ENCODE results near the gene EML6.
A peak's percentile ranks its signal among the peaks of the same experiment; 100 is the strongest.

EML6 gene

GRCh38 chr2:54895730-54896129 lies 172.3 kb downstream of the EML6 start:
- Mint-ChIP-seq H3K4me3 (no peak overlapping the region), H3K36me3 (ENCODE audit: low read depth) (peaks cover 1% of the 10 kb centered on the region), H3K27ac (no peak overlapping the region), H3K4me1 (ENCODE audit: low read depth) (peaks cover 18% of the 10 kb centered on the region), H3K9me3 (peaks cover 7% of the 10 kb centered on the region), H3K27me3 (ENCODE audit: low read depth) (peaks cover 2% of the 10 kb centered on the region)

DNA sequence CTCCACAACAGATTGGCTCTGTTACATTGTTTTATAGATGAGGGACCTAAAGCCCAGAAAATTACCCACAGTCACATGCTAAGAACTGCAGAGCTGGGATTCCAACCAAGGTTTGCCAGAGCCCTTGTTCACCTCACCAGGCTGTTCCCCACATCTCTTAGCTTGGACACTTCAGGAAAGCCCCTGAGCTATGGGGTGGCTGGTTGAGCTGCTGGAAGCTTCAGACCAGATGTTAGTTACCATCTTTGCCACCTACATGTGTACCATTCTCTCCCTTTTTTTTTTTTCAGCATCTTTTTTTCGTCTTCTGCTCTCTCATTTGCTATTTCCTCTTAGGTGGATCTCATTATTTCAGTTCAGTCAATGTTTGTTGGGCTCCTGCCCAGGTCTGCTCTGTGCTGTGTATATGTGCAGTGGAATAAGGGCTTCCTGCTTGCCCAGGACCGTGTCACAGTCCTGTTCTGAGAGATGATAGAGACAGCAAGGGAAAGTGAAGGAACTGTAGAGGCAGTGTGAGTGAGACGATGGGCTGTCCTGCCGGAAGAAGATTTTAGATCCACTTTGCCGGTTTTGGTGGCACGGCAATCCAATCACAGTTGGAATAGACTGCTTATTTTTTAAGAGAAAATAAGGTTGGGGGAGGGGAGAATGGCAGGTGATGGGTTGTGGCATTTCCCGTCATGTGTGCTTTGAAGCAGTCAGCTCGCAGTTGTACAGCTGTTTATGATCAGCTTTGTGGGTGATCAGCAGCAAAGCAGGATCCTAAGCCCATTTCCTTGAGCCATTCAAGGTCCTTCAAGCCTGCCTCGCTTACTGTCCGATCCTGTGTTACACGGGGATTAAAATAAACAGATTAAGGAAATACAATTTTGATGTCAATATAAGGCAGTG lies 174.2 kb downstream of the EML6 start:
- H3K27me3 Mint-ChIP-seq (ENCODE audit: low read depth): no peaks in the 10 kb centered on the region
- H3K4me3 Mint-ChIP-seq: peak overlapping the region; percentile 37
- peaks cover 18% of the 10 kb centered on the region for H3K4me1 Mint-ChIP-seq (ENCODE audit: low read depth)
- H3K27ac Mint-ChIP-seq: peak overlapping the region; percentile 80
- H3K9me3 Mint-ChIP-seq: peaks cover 7% of the 10 kb centered on the region
- H3K36me3 Mint-ChIP-seq (ENCODE audit: low read depth): peaks cover 1% of the 10 kb centered on the region

- Mint-ChIP-seq H3K4me3 (peak overlapping the region; percentile 37), H3K36me3 (ENCODE audit: low read depth) (peaks cover 1% of the 10 kb centered on the region), H3K9me3 (peaks cover 7% of the 10 kb centered on the region), H3K27me3 (ENCODE audit: low read depth) (no peaks in the 10 kb centered on the region), H3K27ac (peak overlapping the region; percentile 67), H3K4me1 (ENCODE audit: low read depth) (peaks cover 18% of the 10 kb centered on the region)
Measured at GRCh38 chr2:54898456-54899226, 175.2 kb downstream of the EML6 start.

- Mint-ChIP-seq H3K4me1 (ENCODE audit: low read depth) (peaks cover 28% of the 10 kb centered on the region), H3K36me3 (ENCODE audit: low read depth) (peaks cover 1% of the 10 kb centered on the region), H3K27me3 (ENCODE audit: low read depth) (peaks cover 2% of the 10 kb centered on the region), H3K4me3 (no peak overlapping the region), H3K27ac (no peak overlapping the region), H3K9me3 (peaks cover 7% of the 10 kb centered on the region)
Measured at GRCh38 chr2:54899576-54900200, 176.2 kb downstream of the EML6 start.

GRCh38 chr2:54901224-54901986 lies 177.9 kb downstream of the EML6 start:
- Mint-ChIP-seq H3K27me3 (ENCODE audit: low read depth) (peaks cover 2% of the 10 kb centered on the region), H3K9me3 (no peaks in the 10 kb centered on the region), H3K4me3 (no peak overlapping the region), H3K27ac (no peak overlapping the region), H3K4me1 (ENCODE audit: low read depth) (peaks cover 28% of the 10 kb centered on the region), H3K36me3 (ENCODE audit: low read depth) (peaks cover 1% of the 10 kb centered on the region)

GRCh38 chr2:54902763-54903162 lies 179.3 kb downstream of the EML6 start:
- Mint-ChIP-seq H3K9me3 (no peaks in the 10 kb centered on the region), H3K27ac (no peak overlapping the region), H3K27me3 (ENCODE audit: low read depth) (peaks cover 2% of the 10 kb centered on the region), H3K4me1 (ENCODE audit: low read depth) (peaks cover 23% of the 10 kb centered on the region), H3K4me3 (no peak overlapping the region), H3K36me3 (ENCODE audit: low read depth) (no peaks in the 10 kb centered on the region)

GRCh38 chr2:54903736-54904554 lies 180.5 kb downstream of the EML6 start:
- Mint-ChIP-seq H3K27ac (peak overlapping the region; percentile 46), H3K4me3 (no peak overlapping the region), H3K9me3 (no peaks in the 10 kb centered on the region), H3K27me3 (ENCODE audit: low read depth) (peaks cover 6% of the 10 kb centered on the region), H3K36me3 (ENCODE audit: low read depth) (no peaks in the 10 kb centered on the region), H3K4me1 (ENCODE audit: low read depth) (peaks cover 13% of the 10 kb centered on the region)

- H3K27ac Mint-ChIP-seq: no peak overlapping the region
Measured at GRCh38 chr2:54904836-54905235, 181.4 kb downstream of the EML6 start.

GRCh38 chr2:54906716-54907115 lies 183.3 kb downstream of the EML6 start:
- peaks cover 10% of the 10 kb centered on the region for H3K4me1 Mint-ChIP-seq (ENCODE audit: low read depth)

More at GRCh38 chr2:54904836-54905235, 181.4 kb downstream of the EML6 start:
- H3K27me3 Mint-ChIP-seq (ENCODE audit: low read depth): peaks cover 6% of the 10 kb centered on the region
- H3K9me3 Mint-ChIP-seq: no peaks in the 10 kb centered on the region
- H3K36me3 Mint-ChIP-seq (ENCODE audit: low read depth): no peaks in the 10 kb centered on the region
- peaks cover 10% of the 10 kb centered on the region for H3K4me1 Mint-ChIP-seq (ENCODE audit: low read depth)
- H3K4me3 Mint-ChIP-seq: no peak overlapping the region

GRCh38 chr2:54907663-54908062 lies 184.2 kb downstream of the EML6 start:
- no peak overlapping the region for H3K4me3 Mint-ChIP-seq
- peaks cover 10% of the 10 kb centered on the region for H3K4me1 Mint-ChIP-seq (ENCODE audit: low read depth)
- no peaks in the 10 kb centered on the region for H3K36me3 Mint-ChIP-seq (ENCODE audit: low read depth)
- peaks cover 9% of the 10 kb centered on the region for H3K27me3 Mint-ChIP-seq (ENCODE audit: low read depth)
- no peak overlapping the region for H3K27ac Mint-ChIP-seq
- no peaks in the 10 kb centered on the region for H3K9me3 Mint-ChIP-seq

More at GRCh38 chr2:54906716-54907115, 183.3 kb downstream of the EML6 start:
- Mint-ChIP-seq H3K4me3 (no peak overlapping the region), H3K9me3 (no peaks in the 10 kb centered on the region), H3K36me3 (ENCODE audit: low read depth) (no peaks in the 10 kb centered on the region), H3K27ac (no peak overlapping the region), H3K27me3 (ENCODE audit: low read depth) (peaks cover 9% of the 10 kb centered on the region)

- no peak overlapping the region for H3K27ac Mint-ChIP-seq
- no peaks in the 10 kb centered on the region for H3K9me3 Mint-ChIP-seq
- H3K4me1 Mint-ChIP-seq (ENCODE audit: low read depth): peaks cover 10% of the 10 kb centered on the region
- no peak overlapping the region for H3K4me3 Mint-ChIP-seq
- H3K36me3 Mint-ChIP-seq (ENCODE audit: low read depth): no peaks in the 10 kb centered on the region
- H3K27me3 Mint-ChIP-seq (ENCODE audit: low read depth): peaks cover 9% of the 10 kb centered on the region
Measured at GRCh38 chr2:54908591-54908990, 185.1 kb downstream of the EML6 start.

DNA sequence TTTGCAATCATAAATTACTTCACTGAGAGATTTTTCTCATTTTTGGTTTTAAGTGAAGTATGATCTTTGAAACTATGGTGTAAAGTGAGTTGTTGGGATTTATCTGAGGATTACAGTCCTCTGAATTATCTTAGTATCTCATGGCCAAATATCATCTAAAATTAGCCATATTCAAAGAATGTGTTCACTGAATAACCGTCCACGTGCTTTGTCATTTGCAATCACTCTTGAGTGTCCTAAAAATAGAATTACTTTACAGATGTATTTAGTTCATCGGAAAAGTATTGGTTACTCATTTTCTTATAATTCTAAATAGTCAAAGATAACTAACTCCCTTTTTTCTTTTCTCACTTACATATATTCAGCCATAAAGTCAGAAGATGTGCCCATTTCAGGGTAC lies 185.5 kb downstream of the EML6 start:
- H3K27me3 Mint-ChIP-seq (ENCODE audit: low read depth): peaks cover 9% of the 10 kb centered on the region
- no peak overlapping the region for H3K4me3 Mint-ChIP-seq
- no peaks in the 10 kb centered on the region for H3K9me3 Mint-ChIP-seq
- H3K36me3 Mint-ChIP-seq (ENCODE audit: low read depth): no peaks in the 10 kb centered on the region
- peaks cover 6% of the 10 kb centered on the region for H3K4me1 Mint-ChIP-seq (ENCODE audit: low read depth)
- H3K27ac Mint-ChIP-seq: no peak overlapping the region

DNA sequence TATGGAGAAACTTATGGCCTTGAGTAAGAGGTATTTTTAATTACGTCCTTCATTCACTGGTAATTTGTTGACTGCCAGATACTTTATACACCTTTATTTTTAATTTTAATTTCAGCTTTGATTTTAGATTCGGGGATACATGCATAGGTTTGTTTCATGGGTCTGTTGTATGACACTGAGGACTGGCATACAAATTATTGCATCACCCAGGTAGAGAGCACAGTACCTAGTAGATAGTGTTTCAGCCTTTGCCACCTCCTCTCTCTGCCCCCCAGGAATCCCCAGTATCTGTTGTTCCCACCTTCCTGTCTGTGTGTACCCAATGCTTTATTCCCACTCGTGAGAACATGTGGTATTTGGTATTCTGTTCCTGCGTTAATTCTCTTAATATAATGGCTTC lies 188.8 kb downstream of the EML6 start:
- H3K4me3 Mint-ChIP-seq: no peak overlapping the region
- no peaks in the 10 kb centered on the region for H3K36me3 Mint-ChIP-seq (ENCODE audit: low read depth)
- H3K9me3 Mint-ChIP-seq: no peaks in the 10 kb centered on the region
- no peak overlapping the region for H3K27ac Mint-ChIP-seq
- no peaks in the 10 kb centered on the region for H3K4me1 Mint-ChIP-seq (ENCODE audit: low read depth)
- H3K27me3 Mint-ChIP-seq (ENCODE audit: low read depth): peaks cover 9% of the 10 kb centered on the region

All from T-helper 1 cell treated with Interleukin-12 subunit alpha and Interleukin-12 subunit beta and Interleukin-4 antibody, amounts not matched to agents 30 μg/mL and 1 μg/mL, for 36 hours (primary cell).